HG03175 (cell line): ENCODE measurements around the gene CMSS1.
"Not testable (repeated sequence)": the region's sequence is repeated elsewhere in the genome, so short reads cannot be mapped to it uniquely, and the experiment has no call there.

Experiments
- ATAC-seq: cut with Tn5 transposase; IDR thresholded peaks from one replicate; pipeline ENCODE4 v1.9.1; 2021; ENCODE audit warnings: mild to moderate bottlenecking, moderate library complexity; ENCODE audit not compliant: unreplicated experiment

The CMSS1 gene

DNA sequence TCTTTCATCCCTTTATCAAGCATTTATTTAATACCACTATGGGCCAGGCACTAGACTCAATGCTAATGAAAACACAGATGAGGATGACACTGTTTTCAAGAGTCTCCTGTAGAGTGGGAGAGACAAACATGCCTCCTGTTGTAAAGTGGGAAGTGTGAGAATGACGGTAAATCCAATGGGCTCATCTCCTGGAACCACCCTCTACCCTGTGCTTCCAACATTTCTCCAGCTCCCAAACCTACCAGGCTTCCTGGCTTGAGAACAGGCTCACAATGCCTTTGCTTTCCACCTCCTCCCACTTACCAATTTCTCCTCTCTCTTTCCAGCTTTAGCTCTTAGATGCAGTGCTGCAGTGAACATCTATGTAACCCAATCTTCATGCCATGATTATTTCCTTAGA is 389.0 kb downstream of the CMSS1 start:
- no peak for ATAC-seq

DNA sequence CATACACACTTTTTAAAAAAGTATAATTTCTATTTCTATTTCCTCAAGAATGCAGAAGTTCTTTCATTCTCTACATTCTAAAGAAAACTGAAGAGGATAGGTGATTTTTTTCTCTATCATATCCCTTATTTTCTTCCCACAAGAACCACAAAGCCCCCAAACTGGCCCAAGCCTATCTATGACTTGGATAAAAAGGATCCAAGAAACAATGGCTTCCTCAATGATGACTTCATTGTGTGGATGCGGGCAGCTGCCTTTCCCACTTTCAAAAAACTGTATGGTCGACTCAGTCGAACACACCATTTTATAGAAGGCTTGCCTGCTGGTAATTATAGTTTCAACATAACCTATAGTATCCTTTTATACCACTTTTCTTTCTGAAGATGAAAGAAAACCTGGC is 390.2 kb downstream of the CMSS1 start:
- no peak for ATAC-seq

DNA sequence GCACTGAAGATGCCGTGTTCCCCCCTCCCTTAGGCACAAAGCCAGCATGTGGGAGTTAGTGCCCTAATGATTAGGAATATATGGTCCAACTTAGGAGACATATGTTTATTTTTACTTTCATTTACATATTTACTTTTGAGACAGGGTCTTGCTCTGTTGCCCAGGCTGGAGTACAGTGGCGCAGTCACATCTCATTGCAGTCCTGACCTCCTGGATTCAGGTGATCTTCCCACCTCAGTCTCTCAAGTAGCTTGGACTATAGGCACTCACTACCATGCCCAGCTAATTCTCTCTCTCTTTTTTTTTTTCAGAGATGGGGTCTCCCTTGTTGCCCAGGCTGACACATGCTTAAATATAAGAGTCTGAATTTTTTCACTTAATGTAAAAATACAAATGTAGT is 391.5 kb downstream of the CMSS1 start:
- ATAC-seq, result no peak

DNA sequence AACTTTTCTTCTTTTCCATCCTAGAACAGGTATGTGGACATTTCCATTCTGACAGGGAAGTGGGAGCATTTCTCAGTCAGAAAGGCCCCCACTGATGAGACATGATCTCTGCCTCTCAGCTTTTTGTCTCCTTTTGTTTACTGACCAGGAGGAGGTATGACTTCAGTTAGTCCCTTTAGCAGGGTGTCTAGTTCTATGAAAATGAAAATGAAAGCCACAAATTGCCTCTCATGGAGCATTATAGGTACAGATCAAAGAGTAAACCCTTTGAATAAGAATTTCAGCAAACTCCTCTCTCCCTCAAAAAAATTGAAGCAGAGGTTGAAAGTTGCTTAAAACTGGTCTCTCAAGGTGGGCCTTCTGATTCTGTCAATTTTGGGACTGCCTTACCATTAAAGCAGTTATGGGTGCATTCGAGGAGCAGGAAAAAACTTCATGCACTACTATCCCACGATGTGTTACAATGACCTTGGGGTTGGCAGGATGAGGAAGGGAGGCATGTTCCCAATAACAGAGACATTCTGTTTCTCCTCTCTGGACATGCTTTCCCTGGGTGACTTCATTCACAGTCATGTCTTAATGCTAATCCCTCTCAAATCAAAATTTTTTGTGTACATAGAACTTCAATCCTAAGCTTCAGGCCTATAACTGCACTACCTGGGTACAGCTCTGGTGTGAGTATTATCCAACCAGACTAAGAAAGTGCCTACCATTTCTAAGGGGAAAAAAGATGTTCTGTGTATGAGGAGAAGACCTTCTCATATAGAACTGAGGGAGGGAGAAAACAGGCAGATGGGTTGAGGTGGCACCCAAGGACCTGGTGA is 392.5 kb downstream of the CMSS1 start:
- peak; percentile 92 for ATAC-seq

DNA sequence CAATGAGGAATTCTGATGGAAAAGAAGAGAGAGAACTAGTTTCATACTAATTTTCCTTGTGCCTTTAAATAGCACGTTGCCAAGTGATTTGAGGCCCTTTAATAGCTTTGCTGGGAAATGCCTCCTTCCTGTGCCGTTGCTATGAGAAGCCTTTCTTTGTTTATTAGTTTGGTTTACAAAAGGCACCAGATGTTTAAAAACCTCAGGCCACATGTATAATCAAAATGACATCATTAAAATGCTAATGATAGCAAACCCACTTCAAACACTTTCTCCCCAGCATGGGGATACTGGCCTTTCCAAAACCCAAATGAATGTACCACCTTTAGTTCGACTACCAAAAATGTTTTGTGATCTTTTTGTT is 393.1 kb downstream of the CMSS1 start:
- no peak for ATAC-seq

DNA sequence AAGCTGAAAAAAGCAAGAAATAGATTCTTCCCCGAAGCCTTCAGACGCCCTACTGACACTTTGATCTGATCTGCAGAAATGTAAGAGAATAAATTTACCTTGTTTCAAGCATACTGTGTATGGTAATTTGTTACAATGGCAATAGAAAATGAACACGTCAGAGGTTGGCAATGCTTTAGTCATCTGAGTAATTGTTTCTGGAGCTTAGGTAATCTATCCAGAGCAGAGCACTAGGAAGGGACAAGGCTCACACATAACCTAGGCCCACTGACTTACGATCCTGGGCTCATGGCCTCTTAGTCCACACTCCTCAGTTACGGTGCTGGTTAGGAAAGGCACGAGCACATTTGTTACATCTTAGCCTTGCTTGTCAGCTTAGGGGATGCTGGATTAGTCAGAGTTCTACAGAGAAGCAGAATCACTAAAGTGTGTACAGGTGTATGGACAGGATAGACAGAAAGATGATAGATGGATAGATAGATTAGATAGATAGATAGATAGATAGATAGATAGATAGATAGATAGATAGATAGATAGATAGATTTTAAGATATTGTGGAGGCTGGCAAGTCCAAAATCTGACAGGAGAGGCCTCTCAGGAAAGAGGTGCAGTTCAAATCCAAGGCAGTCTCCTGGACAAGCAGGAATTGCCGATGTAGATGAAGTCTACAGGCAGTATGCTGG is 396.4 kb downstream of the CMSS1 start:
- ATAC-seq, result no peak

DNA sequence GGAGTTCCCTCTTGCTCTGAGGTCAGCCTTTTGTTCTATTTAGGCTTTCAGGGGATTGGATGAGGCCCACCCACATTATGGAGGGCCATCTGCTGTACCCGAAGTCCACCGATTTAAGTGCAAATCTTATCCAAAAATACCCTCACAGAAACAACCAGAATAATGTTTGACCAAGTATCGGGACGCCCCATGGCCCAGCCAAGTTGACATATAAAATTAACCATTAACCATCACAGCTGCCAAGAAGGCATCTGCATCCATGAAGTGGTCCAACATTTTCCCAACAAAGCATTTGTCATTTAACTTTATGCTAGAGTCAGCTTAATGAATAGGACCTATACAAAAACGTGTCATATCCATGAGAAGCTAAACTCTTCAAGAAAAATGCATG is 396.9 kb downstream of the CMSS1 start:
- no peak for ATAC-seq

DNA sequence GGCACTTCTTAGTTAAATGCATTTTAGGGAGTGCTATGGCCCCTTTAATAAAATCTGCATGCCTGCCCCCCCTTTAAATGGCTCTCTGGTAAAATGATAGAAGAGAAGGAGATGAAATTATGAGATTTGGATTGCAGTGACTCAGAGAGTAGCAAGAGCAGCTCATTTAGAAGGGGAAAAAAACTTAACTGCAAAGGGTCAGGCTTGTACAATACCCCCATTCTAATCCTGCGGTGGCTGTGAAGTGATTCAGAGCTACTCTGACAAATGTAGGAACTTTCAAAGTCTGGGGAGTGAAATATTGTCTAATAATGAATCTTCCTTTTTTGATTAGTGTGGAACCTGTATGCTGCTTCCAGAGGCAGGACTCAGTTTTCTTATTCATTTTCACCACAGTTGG is 399.1 kb downstream of the CMSS1 start:
- ATAC-seq, result no peak

DNA sequence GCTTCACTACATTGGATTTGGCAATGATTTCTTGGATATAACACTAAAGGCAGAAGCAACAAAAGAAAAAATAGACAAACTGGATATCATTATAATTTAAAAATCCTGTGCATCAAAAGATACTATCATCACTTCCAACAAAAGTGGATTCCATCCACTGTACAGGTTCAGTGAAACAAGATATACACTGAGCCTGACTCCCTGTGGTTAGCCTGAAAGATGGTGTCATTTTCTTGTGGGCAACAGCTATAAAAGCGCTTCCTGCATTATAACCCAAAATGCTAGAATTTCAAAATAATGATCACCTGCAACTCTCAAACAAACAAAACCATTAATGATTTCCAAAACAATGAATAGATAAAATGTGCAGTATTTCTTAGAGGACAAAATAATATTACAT is 403.5 kb downstream of the CMSS1 start:
- no peak for ATAC-seq

DNA sequence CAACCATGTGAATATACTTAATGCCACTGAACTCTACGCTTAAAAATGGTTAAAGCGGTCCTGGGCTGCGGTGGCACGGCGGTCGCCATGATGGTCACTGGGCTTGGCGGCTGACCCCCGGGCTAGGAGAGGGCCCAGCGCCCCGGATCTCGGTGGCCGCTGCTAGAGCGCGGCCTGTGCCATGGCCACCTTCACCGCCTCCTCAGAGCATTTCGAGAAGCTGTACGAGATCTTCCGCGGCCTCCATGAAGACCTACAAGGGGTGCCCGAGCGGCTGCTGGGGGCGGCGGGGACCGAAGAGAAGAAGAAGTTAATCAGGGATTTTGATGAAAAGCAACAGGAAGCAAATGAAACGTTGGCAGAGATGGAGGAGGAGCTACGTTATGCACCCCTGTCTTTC is 407.5 kb downstream of the CMSS1 start:
- ATAC-seq, result no peak

DNA sequence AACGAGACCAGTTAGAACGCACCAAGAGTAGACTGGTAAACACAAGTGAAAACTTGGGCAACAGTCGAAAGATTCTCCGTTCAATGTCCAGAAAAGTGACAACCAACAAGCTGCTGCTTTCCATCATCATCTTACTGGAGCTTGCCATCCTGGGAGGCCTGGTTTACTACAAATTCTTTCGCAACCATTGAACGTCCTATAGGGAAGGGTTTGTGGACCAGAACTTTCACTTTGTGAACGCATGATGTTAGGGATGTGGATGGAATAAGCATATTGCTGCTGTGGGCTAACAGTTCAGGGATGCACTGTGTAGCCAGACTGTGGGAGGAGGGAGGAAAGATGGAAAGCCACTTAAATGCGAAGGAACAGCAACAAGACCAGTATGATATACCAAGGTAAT is 408.2 kb downstream of the CMSS1 start:
- ATAC-seq, result no peak

DNA sequence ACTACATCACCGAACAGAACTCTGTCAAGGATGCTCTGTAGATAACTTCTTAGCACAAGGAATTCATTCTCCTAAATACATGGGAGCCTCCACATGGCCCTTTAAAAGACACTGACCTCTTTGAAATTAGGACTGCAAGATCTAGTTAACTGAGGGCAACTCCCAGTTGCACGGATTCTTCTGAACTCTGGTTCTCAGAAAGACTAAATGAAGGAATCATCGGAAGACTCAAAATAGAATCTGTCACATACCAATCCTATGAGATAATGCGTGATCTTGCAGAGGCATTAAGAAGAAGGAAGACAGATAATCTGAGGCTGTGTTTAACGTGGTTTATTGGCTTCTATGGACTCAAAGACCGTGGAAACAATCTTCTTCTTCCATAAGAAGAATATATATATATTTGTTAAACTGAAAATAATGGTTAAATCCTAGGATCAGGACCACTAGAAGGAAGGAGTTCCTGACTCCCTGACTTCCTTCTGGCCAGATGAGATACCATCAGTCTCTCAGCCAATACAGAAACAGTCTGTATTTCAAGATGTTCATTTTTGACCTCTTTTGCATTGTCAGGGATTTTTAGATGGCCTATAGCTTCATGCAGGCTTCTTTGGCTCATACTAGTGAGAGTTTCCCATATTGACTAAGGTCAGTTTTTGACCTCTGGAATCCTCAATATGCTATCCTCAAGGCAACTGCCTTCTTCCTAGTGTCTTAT is 409.2 kb downstream of the CMSS1 start:
- ATAC-seq, result no peak

DNA sequence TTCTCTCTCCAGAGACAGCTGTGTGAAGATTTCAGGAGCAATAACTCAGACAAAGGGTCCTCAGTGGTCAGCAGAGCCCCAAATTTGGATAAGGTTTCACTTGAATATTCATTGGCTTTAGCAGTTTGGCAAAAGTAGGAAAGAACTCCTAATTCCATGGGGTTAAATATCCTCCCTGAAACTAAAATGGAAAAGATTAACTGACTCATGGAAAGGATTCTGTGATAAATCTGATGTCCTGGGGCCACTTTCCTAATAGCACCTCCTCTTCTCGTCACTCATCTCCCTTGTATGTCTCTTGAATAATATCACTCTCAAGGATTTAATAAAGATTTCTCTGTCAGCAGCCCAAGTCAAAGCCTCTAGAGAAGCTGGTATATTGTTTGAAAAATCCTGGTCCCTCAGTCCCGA is 409.9 kb downstream of the CMSS1 start:
- ATAC-seq, result no peak

DNA sequence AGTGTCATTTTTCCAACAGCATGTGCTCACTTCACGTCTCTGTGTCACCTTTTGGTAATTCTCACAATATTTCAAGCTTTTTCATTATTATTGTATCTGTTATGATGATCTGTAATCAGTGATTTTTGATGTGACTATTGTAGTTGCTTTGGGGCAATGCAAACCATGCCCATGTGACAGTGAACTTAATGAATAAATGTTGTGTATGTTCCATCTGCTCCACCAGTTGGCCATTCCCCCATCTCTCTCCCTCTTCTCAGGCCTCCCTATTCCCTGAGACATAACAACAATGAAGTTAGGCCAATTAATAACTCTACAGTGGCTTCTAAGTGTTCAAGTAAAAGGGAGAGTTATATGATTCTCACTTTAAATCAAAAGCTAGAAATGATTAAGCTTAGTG is 410.6 kb downstream of the CMSS1 start:
- ATAC-seq, result no peak

DNA sequence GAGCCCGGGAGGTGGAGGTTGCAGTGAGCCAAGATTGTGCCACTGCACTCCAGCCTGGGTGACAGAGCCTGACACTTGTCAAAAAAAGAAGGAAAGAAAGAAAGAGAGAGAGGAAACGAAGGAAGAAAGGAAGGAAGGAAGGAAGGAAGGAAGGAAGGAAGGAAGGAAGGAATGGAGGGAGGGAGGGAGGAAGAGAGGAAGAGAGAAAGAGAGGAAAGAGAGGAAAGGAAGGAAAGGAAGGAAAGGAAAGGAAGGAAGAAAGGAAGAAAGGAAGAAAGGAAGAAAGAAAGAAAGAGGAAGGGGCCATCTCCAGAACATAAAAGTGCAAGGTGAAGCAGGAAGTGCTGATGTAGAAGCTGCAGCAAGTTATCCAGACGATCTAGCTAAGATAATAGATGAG is 411.5 kb downstream of the CMSS1 start:
- ATAC-seq, result not testable (repeated sequence)

DNA sequence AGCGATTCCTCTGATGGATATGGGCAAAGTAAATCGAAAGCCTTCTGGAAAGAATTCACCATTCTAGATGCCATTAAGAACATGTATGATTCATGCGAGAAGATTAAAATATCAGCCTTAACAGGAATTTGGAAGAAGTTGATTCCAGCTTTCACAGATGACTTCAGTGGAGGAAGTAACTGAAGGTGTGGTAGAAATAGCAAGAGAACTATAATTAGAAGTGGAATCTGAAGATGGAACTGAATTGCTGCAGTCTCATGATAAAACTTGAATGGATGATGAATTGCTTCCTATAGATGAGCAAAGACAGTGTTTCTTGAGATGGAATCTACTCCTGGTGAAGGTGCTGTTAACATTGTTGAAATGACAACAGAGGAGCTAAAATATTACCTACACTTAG is 413.0 kb downstream of the CMSS1 start:
- ATAC-seq, result no peak
